Type B pancreatic cell (in vitro differentiated cells): ENCODE results near the gene PAK5. TPM values are rescaled to one million over a fixed set of nuclear protein-coding genes. Genes with fewer than 3 reads are reported as not detected.

Experiments used
- DNase-seq: peaks from one replicate; pipeline ENCODE4 v3.0.0; 2021; ENCODE audit warnings: mixed read lengths; ENCODE audit not compliant: unreplicated experiment; ENCODE audit errors: extremely low spot score
- H3K27ac Mint-ChIP-seq: 2 replicates; pipeline ENCODE4 v1.8.0; 2021; ENCODE audit warnings: mild to moderate bottlenecking, mixed read lengths
- H3K27me3 Mint-ChIP-seq: 2 replicates; pipeline ENCODE4 v1.8.0; 2021; ENCODE audit warnings: mixed read lengths
- H3K36me3 Mint-ChIP-seq: 2 replicates; pipeline ENCODE4 v1.8.0; 2021; ENCODE audit warnings: mixed read lengths
- H3K4me1 Mint-ChIP-seq: one replicate; pipeline ENCODE4 v1.8.0; 2021; ENCODE audit warnings: mixed read lengths; ENCODE audit not compliant: unreplicated experiment
- H3K4me3 Mint-ChIP-seq: 2 replicates; pipeline ENCODE4 v1.8.0; 2021; ENCODE audit warnings: mild to moderate bottlenecking, mixed read lengths
- H3K9me3 Mint-ChIP-seq: 2 replicates; pipeline ENCODE4 v1.8.0; 2021; ENCODE audit warnings: mixed read lengths
- total RNA-seq: library from RNA; stranded (reverse); gene quantifications from 2 replicates; pipeline ENCODE4 v1.2.1, GENCODE V29; 2021; ENCODE audit warnings: low replicate concordance
- TF ChIP-seq, protein P1 (sequence below): fragments of 200-600 bp; sonication (generic); conservative IDR thresholded peaks from 2 replicates; pipeline ENCODE4 v1.5.0; 2021; ENCODE audit warnings: antibody characterized with exemption, mild to moderate bottlenecking

Gene PAK5
- total RNA-seq, 1 donor from 2014 or later: 1.8 TPM

DNA sequence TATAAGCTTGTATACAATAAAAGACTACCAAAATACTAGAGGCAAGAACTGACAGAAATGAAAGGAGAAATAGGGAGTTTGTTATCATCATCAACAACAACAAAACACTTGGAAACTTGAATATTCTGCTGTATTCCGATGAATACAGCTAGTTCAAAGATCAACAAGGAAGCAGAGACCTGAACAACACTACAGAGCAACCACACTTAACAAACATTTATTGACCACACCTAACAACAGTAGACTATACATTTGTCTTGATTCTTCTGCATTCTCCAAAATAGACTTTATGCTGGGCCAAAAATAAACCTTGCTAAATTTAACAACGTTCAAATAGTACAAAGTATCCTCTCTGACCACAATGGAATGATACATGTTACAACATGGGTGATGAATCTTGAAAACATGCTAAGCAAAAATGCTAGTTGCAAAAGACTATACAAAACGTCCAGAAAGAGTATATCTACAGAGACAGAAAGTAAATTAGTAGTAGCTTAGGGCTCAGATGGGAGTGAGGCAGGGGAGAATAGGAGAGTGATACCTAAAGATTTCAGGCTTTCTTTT is 39.1 kb upstream of the PAK5 start:
- DNase-seq: no peak
- Mint-ChIP-seq H3K9me3 (peaks cover 6% of the 10 kb centered on the region), H3K27ac (no peak overlapping the region), H3K36me3 (no peaks in the 10 kb centered on the region), H3K27me3 (peaks cover 16% of the 10 kb centered on the region), H3K4me3 (no peak overlapping the region), H3K4me1 (no peaks in the 10 kb centered on the region)
- TF ChIP-seq, protein P1, sequence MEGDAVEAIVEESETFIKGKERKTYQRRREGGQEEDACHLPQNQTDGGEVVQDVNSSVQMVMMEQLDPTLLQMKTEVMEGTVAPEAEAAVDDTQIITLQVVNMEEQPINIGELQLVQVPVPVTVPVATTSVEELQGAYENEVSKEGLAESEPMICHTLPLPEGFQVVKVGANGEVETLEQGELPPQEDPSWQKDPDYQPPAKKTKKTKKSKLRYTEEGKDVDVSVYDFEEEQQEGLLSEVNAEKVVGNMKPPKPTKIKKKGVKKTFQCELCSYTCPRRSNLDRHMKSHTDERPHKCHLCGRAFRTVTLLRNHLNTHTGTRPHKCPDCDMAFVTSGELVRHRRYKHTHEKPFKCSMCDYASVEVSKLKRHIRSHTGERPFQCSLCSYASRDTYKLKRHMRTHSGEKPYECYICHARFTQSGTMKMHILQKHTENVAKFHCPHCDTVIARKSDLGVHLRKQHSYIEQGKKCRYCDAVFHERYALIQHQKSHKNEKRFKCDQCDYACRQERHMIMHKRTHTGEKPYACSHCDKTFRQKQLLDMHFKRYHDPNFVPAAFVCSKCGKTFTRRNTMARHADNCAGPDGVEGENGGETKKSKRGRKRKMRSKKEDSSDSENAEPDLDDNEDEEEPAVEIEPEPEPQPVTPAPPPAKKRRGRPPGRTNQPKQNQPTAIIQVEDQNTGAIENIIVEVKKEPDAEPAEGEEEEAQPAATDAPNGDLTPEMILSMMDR: no peak

DNA sequence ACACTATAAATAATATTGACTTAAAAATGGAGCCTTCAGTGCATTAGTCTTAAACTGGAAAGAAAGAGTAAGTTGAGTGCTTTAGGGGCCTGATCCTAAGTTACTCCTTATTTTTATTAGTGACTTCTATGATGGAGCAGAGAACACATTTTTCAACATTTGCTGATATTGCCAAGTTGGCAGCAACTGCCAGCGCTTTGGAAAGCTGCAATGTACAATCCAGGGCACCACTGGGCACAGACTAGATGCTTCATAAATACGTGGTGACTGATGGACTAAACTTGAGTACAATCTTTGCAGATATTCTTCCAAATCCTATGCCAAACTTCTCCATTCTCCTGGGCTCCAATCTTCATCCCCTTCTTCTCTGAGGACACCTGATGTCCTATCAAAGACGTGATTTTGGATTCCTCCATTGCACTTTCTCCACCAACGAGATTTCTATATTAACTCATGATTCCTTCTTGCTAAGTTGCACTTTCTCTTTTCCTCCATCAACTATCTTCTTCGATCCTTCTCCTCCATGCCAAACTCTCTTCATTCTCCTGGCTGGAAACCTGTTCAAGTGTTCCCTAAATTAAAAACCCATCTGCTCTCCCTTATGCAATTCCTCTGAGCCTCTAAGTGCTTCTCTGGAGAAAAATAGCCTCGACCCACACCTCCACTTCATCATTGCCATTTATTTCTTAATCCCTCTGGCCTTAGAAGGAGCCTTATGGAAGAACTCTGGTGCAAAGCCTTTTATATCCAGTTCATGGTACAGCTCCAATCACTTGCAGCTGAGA is 28.5 kb upstream of the PAK5 start:
- Mint-ChIP-seq H3K9me3 (no peaks in the 10 kb centered on the region), H3K27ac (no peak overlapping the region), H3K4me1 (no peaks in the 10 kb centered on the region), H3K36me3 (no peaks in the 10 kb centered on the region), H3K27me3 (peaks cover 43% of the 10 kb centered on the region), H3K4me3 (no peak overlapping the region)
- TF ChIP-seq, protein P1: no peak
- DNase-seq: no peak

DNA sequence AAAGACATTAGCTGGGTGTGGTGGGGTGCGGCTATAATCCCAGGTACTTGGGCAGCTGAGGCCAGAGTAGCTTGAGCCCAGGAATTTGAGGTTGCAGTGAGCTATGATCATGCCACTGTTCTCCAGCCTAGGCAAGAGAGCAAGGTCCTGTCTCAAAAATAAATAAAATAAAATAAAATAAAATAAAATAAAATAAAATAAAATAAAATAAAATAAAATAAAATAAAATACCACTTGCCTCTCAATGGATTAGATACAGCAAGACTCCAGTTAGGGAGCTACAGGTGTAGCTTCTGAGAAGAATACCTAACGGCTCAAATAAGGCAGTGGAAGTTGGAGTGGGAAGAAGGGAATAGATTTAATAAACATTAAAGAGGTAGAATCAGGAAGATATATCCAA is 13.7 kb upstream of the PAK5 start:
- TF ChIP-seq, protein P1: no peak
- no peak for DNase-seq
- Mint-ChIP-seq H3K9me3 (no peaks in the 10 kb centered on the region), H3K4me3 (no peak overlapping the region), H3K4me1 (no peaks in the 10 kb centered on the region), H3K27ac (no peak overlapping the region), H3K27me3 (peaks cover 7% of the 10 kb centered on the region), H3K36me3 (no peaks in the 10 kb centered on the region)

DNA sequence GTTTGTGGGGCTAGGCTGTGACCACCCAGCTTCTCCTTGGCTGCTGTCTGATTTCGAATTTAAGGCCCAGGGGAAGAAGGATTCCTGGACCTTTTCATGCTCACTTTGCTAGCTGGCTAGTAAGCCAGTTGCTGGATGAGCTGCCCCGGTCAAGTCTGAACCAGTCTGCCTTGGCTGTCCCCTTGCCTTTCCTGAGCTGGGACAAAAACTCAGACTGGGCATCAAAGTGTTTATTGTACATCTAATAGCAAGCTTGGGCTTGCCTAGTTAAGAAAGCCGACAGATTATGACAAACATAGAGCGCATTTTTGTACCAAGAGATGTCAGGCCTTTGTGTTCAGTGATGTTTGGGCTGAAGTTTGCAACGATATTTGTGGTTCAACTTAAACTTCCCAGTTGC is 750 bp upstream of the PAK5 start:
- DNase-seq: no peak
- H3K36me3 Mint-ChIP-seq: no peaks in the 10 kb centered on the region
- no peak overlapping the region for H3K27ac Mint-ChIP-seq
- TF ChIP-seq, protein P1: no peak
- peak overlapping the region; percentile 89 for H3K4me3 Mint-ChIP-seq
- no peaks in the 10 kb centered on the region for H3K9me3 Mint-ChIP-seq
- peaks cover 35% of the 10 kb centered on the region for H3K27me3 Mint-ChIP-seq
- peaks cover 5% of the 10 kb centered on the region for H3K4me1 Mint-ChIP-seq

DNA sequence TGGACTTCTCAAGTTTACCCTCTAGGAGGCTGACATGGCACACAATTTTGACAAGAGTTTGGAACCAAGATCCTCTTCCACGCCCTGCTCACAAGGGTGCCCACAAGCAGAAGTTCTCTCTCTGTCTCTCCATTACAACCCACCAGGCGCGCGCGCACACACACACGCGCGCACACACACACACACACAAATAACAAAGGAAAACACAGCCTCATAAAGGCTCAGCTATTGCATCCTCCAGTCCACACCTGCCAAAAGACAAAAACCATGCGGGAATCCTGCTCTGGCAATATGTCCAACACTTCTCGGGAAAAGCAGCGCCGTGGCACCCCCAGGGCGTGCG is 870 bp downstream of the PAK5 start:
- TF ChIP-seq, protein P1: peak; percentile 24
- peak overlapping the region; percentile 50 for H3K27ac Mint-ChIP-seq
- peak overlapping the region; percentile 89 for H3K4me3 Mint-ChIP-seq
- H3K36me3 Mint-ChIP-seq: no peaks in the 10 kb centered on the region
- H3K9me3 Mint-ChIP-seq: no peaks in the 10 kb centered on the region
- no peak for DNase-seq
- peaks cover 41% of the 10 kb centered on the region for H3K27me3 Mint-ChIP-seq
- peaks cover 5% of the 10 kb centered on the region for H3K4me1 Mint-ChIP-seq
